Fibroblast of upper back skin (primary cell): ENCODE measurements around the gene DGKQ.
"Not testable (repeated sequence)": the region's sequence is repeated elsewhere in the genome, so short reads cannot be mapped to it uniquely, and the experiment has no call there.

Experiments used
- DNase-seq: peaks from one replicate; pipeline ENCODE4 v3.0.0-alpha.2; 2013

Gene DGKQ

GRCh38 chr4:918591-918990, 54.8 kb downstream of the DGKQ start:
- DNase-seq: not testable (repeated sequence)

GRCh38 chr4:917992-918391, 55.4 kb downstream of the DGKQ start:
- DNase-seq: no peak

- no peak for DNase-seq
These were observed 55.9 kb downstream of the DGKQ start for GRCh38 chr4:917466-917865.

- DNase-seq: no peak
These were observed 57.8 kb downstream of the DGKQ start for GRCh38 chr4:915595-915994.

- no peak for DNase-seq
These were observed 58.3 kb downstream of the DGKQ start for GRCh38 chr4:915041-915474.

- no peak for DNase-seq
These were observed 58.8 kb downstream of the DGKQ start for GRCh38 chr4:914531-914930.

- no peak for DNase-seq
These were observed 60.1 kb downstream of the DGKQ start for GRCh38 chr4:913280-913618.

GRCh38 chr4:912548-913279, 60.7 kb downstream of the DGKQ start:
- DNase-seq: no peak

GRCh38 chr4:911871-912490, 61.4 kb downstream of the DGKQ start:
- DNase-seq: no peak

- no peak for DNase-seq
These were observed 62.1 kb downstream of the DGKQ start for GRCh38 chr4:911221-911751.

GRCh38 chr4:910366-911091, 62.8 kb downstream of the DGKQ start:
- no peak for DNase-seq

- no peak for DNase-seq
These were observed 63.5 kb downstream of the DGKQ start for GRCh38 chr4:909821-910220.

- DNase-seq: no peak
These were observed 64.2 kb downstream of the DGKQ start for GRCh38 chr4:909131-909571.
